Inferior parietal cortex (tissue), 1 donor: Measurements from ENCODE around the gene TBC1D32.
"Not testable (repeated sequence)": the region's sequence is repeated elsewhere in the genome, so short reads cannot be mapped to it uniquely, and the experiment has no call there.

Source experiments
- DNase-seq: peaks from one replicate; pipeline ENCODE4 v3.0.0-alpha.2; 2016; ENCODE audit errors: extremely low spot score

TBC1D32 gene

DNA sequence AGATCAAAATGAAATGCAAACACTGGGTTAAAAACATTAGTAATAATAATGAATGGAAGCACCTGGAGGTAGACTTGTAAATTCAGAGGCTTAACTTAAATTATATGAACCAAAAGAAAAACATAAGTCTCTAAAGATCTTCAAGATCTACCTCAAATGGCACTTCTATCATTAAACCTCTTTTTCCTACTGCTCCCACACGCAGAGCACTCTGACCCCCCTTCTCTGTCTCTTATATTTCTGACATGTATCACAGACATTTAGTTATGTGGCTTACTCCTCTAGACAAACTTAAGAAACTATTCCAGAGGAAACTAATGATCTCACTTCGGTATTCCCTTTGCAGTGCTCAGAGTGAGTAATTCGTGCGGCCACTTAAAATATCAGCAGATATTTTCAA, 1.1 kb downstream of the TBC1D32 start:
- DNase-seq = no peak

DNA sequence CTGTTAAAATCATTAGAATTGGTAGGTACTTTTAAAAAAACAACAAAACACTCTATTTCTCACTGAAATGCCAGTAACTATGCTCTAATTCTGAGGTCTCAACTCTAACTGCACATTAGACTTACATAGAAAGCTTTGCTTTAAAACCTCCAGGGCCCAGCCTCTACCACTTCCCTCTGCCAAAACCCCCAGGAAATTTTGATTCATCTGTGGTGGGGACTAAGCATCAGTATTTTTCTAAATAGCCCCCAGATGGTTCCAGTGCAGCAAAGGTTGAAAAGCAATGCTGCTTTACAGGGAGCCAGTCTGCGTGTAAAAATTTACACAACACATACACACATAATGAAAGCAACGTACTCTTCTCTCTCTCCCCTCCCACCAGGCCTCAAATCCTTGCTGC, 3.8 kb downstream of the TBC1D32 start:
- DNase-seq = no peak

DNA sequence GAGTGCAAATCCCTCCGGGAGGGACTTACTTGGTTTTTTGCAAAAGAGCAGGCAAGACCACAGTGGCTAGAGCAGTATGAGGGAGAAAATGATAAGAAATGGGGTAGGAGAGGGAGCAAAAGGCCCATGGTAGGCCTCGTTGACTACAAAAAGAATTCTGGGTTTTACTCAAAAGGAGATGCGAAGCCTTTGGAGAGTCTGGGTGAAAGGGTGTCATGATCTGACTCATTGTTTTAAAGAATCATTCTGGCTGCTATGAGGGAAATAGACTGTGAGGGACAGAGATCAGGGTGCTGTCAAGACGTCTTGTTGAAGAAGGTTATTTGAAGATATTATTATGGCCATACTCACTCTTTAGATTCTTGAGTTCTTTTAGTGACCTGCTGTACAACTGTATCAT, 13.0 kb downstream of the TBC1D32 start:
- DNase-seq = no peak

DNA sequence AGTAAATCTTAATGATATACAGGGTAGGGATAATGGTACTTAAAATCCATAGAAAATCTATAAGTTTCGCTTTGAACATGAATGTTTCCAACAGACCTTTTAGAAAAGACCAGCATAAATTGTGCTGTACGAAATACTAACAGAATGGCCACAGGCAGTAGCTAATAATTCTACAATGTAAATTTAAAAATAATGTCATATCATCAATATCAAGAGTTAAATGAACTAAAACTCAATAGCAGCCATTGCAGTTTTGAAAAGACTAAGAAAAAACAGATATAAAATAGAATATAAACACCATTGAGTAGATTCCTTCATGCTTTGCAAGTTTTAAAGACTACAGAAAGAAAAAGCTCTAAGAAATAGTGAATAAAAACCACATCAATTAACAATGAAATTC, 14.7 kb downstream of the TBC1D32 start:
- no peak for DNase-seq

DNA sequence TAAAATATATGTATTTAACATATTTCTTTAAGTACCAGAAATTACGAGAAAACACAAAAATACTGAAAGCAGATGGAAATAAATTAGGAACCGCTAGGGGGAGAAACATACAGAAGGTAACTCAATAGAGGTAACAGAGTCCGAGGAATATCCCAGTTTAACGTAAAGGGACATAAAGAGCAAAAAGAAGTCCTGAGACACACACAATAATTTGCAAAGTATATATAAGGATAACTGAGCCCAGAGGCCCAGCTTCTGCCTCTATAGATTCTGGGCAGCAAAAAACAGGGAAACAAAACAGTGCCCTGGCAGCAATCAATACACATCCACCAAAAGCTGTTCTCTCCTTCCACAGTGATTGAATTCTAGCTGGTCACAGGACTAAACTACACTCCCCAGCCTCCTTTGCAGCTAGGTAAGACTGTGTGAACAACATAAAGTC, 15.1 kb downstream of the TBC1D32 start:
- peak; percentile 43 for DNase-seq

DNA sequence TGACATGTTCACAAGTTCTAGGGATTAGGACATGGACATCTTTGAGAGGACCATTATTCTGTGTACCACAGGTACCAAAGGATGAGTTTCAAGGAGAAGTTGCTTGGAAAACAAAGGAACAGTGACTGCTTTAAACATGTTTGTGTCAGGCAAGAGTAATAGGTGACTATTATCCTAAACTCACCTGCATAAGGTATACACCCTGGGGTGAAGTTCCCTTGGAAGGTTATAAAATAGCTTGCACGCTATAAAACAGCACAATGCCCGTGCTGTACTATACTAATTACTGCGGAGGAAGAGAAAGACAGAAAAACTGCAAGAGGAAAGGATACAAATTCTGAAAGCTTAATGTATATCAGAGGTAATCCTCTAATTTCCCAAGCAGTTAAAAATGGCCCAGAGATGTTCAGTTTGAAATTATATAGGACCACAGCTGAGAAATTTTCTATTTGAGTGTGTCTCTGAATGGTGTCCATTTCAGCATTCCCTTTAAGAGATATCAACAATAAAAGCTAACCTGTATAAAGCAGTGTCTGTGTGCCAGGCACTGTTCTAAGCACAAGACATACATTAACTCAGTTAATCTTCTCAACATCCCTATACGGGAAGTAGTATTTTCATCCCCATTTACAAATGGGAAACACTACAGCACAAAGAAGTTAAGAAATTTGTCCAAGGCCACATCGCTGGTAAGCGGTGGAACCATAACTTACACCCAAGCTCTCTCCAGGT, 19.7 kb downstream of the TBC1D32 start:
- DNase-seq = no peak

DNA sequence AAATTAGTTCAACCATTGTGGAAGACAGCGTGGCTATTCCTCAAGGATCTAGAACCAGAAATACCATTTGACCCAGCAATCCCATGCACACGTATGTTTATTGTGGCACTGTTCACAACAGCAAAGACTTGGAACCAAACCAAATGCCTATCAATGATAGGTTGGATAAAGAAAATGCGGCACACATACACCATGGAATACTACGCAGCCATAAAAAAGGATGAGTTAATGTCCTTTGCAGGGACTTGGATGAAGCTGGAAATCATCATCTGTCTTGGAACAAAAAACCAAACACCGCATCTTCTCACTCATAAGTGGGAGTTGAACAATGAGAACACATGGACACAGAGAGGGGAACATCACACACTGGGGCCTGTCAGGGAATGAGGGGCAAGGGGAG, 22.5 kb downstream of the TBC1D32 start:
- not testable (repeated sequence) for DNase-seq

DNA sequence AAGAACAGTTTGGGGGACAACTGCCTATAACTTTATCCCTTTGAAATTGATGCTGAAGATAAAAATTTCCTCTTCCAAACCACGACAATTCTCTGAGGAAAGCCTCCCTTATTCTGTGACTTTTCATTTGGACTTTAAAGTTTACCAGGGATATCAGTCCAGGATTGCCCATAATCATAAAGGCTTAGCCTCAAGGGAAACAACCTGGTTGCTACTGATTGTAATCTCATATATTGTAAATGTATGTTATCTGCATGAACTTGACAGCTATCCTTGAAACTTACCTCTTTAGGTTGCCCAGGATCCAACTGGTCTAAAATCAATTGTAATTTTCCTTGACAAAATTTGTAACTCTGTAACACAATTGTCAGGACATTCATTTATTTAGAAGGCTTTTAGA, 23.8 kb downstream of the TBC1D32 start:
- DNase-seq = no peak

DNA sequence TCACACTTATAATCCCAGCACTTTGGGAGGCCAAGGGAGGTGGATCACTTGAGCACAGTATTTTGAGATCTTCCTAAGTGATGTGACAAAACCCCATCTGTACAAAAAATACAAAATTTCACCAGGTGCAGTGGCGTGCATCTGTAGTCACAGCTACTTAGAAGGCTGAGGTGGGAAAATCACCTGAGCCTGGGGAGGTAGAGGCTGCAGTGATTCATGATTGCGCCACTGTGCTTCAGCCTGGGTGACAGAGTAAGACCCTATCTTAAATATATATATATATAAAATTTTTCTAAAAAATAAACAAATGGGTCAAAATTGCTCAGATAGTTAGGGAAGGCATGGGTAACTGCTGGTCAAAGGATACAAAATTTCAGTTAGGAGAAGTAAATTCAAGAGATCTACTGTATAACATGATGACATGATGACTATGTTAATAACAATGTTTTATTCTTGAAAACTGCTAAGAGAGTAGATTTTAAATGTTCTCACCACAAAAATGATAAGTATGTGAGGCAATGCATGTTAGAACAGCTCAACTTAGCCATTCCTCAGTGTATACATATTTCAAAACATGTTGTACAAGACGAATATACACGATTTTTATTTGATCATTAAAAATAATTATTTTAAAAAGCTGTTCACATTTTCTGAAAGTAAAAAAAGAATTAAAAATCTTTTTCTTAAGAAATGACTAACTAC, 24.4 kb downstream of the TBC1D32 start:
- no peak for DNase-seq

DNA sequence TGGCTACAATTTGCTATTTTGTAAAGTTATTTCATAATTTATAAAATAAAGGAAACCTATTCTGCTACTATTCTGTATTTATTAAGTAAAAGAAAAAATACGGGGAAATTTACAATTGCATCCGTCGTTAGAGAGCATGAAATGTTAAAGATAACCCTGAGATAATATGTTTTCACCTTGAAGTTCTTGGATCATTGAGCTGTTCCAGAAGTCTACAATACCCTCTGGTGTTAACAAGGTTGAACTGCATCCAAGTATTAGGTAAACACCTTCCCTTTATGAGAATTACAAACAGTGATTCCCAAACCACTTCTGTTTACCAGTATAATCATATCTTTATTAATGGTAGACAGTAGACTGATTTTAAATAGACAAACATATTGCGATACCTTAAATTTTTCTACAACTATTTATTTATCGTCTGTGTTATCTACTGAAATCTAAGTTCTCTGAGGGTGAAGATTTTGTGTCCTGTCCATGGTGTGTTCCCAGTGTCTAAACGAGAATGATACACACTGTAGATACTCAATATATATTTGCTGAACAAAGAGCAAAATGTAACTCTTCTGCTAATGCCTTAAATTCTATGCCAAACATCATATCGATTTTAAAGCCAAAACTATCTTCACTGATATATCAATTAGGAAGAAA, 28.2 kb downstream of the TBC1D32 start:
- DNase-seq = peak; percentile 21

DNA sequence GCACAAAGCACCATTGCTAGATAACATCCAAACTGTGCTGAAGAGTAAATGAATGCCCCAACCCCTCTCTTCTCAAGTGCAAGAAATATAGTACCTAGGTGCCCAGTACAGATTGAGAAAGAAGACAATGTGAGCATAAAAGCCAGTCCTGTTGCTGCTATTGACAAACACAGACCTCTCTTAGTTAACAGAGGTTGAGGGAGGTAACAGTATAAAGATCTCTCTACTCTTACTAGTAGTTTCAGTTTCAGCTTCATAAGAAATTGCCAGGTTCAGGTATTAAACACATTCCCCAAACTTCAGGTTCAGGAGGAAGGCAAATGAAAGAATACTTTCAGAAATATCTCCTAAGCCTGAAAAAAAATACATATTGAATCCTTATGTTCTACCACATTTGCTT, 31.4 kb downstream of the TBC1D32 start:
- DNase-seq = no peak

DNA sequence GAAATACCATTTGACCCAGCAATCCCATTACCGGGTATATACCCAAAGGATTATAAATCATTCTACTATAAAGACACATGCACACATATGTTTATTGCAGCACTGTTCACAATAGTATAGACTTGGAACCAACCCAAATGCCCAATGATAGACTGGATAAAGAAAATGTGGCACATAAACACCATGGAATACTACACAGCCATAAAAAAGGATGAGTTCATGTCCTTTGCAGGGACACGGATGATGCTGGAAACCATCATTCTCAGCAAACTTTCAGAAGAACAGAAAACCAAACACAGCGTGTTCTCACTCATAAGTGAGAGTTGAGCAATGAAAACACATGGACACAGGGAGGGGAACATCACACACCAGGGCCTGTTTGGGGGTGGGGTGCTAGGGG, 33.1 kb downstream of the TBC1D32 start:
- not testable (repeated sequence) for DNase-seq

DNA sequence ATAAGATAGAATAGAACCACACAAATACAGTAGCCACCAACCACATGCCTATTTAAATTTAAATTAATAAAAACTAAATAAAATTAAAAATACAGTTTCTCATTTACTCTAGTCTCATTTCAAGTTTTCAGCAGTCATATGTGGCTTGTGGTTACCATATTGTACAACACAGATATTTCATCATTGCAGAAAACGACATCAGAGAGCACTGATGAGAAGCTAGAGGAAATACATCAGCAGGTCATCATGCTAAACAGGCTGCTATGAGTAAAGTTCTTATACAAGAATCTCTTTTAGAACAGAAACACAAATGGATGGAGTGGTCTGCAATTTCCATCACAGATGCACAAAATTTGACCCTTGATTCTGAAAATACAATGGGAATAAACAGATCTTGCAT, 36.6 kb downstream of the TBC1D32 start:
- DNase-seq = no peak

DNA sequence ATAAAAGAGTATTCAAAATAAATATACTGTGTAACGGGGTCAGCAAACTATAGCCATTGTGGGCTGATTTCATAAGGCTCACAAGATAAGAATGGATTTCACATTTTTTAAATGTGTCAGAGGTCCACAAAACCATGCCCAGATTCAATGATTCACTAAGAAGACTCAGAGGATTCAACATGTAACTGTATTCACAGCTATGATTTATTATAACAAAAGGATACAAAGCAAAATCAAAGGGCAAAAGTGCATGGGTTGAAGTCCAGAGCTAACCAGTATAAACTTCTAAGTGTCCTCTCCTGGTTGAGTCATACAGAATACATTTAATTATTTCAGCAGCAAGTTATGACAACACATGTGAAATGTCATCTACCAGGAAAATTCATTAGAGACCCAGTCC, 49.2 kb downstream of the TBC1D32 start:
- DNase-seq = no peak

DNA sequence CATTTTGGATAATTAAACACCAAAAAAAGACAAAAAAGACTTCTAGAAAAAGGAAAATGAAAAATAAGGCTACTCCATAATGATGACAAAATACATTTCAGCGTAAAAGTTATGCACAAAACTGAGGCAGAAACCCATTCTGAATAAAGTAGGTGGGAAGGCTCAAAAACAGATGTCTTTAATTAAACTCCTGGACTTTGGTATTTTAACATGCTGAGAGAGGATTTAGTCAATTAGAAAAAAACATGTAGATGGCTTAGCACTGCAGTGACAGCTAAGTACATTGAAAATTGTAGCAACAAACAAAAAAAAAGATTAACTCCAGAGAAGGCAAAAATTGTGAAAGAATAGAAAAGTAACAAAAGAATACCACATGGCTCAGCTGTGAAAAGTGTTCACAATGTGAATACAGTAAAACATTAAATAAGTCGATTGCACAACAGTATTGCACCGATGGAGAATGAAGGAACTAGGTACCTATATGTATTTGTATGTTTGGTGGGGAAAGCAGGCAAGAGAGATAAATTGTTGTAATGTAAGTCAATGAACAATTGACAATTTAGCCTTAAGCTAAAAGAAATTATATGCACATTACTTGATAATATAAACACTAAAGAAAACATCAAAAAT, 59.5 kb downstream of the TBC1D32 start:
- no peak for DNase-seq

DNA sequence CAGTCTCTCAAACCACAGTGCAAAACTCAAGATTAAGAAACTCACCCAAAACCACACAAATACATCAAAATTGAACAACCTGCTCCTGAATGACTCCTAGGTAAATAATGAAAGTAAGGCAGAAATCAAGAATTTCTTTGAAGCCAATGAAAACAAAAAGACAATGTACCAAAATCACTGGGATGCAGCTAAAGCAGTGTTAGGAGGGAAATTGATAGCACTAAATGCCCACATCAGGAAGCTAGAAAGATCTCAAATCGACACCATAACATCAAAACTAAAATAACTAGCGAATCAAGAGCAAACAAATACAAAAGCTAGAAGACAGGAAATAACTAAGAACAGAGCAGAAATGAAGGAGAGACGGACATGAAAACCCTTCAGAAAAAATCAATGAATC, 70.5 kb downstream of the TBC1D32 start:
- DNase-seq = no peak

DNA sequence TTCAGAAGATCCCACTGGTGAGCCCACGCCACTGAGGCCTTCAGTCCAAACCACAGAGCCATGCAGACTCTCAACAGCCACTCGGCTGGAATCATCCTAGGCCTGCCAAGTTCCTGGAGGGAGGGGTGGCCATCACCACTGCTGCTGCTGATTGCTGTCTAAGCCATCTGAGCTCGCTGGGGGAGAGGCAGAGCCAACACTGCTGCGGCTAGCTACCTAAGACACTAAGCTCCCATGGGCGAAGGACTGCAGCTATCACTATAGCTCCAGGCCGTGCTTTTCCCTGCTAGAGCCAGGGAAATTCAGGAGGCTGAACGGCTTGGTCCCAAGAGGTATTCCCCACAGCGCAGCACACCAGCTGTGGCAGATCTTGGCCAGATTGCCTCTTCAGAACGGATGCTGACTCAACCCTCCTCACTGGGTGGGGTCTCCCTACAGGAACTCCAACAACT, 73.6 kb downstream of the TBC1D32 start:
- DNase-seq = no peak

DNA sequence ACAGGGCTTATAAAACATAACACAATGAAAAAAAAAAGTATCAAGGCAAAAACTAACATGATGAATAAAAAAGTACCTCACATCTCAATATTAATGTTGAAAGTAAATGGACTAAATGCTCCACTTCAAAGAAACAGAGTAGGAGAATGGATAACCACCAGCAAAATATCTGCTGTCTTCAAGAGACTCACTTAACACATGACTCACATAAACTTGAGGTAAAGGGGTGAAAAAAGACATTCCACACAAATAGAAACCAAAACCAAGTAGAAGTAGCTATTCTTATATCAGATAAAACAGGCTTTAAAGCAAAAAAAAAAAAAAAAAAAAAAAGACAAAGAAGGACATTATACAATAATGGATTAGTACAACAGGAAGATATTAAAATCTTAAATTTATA, 86.9 kb downstream of the TBC1D32 start:
- no peak for DNase-seq

DNA sequence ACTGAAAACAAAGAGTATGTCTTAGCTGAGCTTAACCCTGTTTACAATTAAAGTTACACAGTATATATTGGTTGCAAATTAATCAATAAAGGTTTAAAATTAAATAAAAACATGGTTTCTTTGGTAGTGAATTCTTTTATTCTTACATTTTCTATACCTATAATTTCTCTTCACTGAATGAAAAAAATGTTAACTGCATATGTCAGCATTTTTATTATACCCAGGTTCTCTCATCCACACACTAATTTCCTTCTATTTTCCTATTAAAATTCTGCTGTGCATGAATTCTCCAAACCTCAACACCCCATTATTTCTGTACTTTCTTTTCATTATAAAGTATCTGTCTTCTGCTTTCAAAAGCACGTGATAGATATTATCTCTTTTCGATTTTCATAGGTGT, 91.9 kb downstream of the TBC1D32 start:
- DNase-seq = no peak

DNA sequence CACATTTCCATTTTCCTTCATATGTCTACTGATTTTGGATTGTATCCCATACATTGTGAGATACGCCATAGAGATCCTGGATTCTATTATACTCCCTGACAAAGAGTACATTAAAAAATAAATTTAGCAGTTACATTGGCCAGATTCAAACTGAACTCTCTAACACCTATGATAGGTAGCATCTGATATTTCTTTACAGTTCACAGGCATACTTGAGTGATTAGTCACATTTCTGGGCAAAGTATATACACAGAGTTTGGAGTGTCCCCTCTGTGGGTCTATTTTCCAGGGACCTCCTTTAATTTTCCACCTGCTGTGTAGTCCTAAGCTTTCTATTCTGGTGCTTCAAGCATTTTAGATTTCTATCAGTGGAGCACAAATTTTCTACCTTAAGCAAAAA, 96.4 kb downstream of the TBC1D32 start:
- DNase-seq = no peak

DNA sequence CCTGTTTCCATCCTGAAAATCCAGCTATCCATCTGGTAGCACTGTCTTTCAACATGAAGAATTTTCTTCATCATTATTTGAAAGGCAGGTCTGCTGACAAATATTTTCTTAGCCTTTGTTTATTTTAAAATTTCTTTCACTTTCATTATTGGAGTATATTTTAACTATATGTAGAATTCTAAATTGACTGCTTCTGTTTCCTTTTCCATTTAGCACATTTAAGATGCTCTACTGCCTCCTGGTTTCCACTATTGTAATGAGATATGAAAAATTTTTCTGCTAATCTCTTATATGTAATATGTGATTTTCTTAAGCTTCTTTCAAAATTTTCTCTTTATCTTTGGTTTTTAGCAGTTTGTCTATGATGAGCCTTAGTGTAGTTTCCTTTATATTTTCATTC, 97.3 kb downstream of the TBC1D32 start:
- DNase-seq = no peak

DNA sequence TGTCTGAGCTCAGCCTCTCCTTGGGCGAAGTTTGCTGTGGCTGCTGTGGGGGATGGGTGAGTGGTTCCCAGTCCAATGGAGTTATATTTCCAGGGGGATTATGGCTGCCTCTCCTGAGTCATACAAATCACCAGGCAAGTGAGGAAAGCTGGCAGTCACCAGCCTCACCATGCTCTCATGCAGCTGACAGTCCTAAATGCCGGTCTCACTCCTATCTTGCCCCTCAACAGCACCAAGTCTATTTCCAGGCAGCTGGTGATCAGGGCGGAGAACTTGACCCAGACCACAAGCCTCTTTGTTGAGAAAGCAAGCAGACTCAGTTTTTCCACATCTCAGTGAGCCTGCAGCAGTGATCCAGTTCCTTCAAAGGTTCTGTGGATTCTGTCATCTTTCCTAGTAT, 98.9 kb downstream of the TBC1D32 start:
- DNase-seq = no peak

DNA sequence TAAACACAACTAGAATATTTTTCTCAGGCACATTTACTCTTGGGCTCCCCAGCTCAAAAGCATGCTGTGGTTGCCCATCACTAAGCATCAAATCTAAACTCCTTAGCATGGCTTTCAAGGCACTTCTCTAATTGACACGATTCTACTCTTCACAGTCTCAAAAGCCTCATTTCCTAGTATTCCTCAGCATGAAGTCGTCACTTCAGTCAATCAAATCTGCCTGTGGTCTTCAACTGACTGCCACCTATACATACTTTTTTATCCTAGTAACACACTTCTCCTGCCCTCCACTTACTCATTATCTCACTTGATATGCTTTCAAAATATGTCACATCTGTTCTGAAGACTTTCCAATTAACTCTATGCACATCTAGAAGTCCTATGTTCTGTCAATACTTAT, 110.3 kb downstream of the TBC1D32 start:
- no peak for DNase-seq
